ENCODE results near the gene RALGAPB. TPM values are rescaled to one million over a fixed set of nuclear protein-coding genes. Genes with fewer than 3 reads are reported as not detected.

RALGAPB gene
- total RNA-seq, 4 donors from 2014 or later, result 34.4 to 86.7 (median 44.2) TPM

DNA sequence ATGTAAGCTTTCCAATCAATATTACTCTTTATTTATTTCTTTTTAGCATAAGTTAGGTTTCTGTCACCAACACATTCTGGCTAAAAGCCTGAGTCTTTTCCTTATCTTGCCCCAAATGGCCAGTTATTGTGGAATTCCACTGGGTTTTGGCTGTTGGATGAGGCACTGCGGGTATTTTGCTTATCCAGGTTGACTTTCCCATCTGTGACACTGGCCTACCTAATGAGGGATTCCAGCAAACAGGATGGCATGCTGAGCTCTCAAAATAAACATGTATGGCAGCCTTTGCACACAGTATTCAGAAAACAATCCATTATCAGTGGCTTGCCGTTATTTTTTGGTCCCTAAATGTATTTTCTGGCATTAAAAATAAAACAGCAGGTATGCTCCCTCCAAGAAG lies 6.5 kb upstream of the RALGAPB start:
- H3K4me3 ChIP-seq, result no peak overlapping the region
- WGBS, result 73% methylated on average over 2 of the region's 2 CpGs
- H3K36me3 ChIP-seq, result no peaks in the 10 kb centered on the region
- no peaks in the 10 kb centered on the region for H3K4me1 ChIP-seq
- TF ChIP-seq POLR2A (IDR thresholded peaks at IDR 0.05) (no peak), POLR2AphosphoS5 (IDR thresholded peaks at IDR 0.05) (no peak), EP300 (IDR thresholded peaks at IDR 0.05) (no peak), CTCF (IDR thresholded peaks at IDR 0.05) (no peak)
- DNase-seq (ENCODE audit: low spot score in 2 of 2), result no peak
- H3K9me3 ChIP-seq, result no peaks in the 10 kb centered on the region
- H3K27me3 ChIP-seq, result no peaks in the 10 kb centered on the region
- H3K27ac ChIP-seq, result no peak overlapping the region

- H3K4me1 ChIP-seq, result peaks cover 7% of the 10 kb centered on the region
- H3K27me3 ChIP-seq, result no peaks in the 10 kb centered on the region
- DNase-seq (ENCODE audit: low spot score in 2 of 2), result no peak
- no peak overlapping the region for H3K27ac ChIP-seq
- H3K9me3 ChIP-seq, result no peaks in the 10 kb centered on the region
- no peak for TF ChIP-seq POLR2AphosphoS5 (IDR thresholded peaks at IDR 0.05)
- TF ChIP-seq CTCF (IDR thresholded peaks at IDR 0.05), result no peak
- TF ChIP-seq POLR2A (IDR thresholded peaks at IDR 0.05), result no peak
- TF ChIP-seq EP300 (IDR thresholded peaks at IDR 0.05), result no peak
- no peak overlapping the region for H3K4me3 ChIP-seq
- 75% methylated on average over 3 of the region's 3 CpGs for WGBS
- no peaks in the 10 kb centered on the region for H3K36me3 ChIP-seq
Measured at GRCh38 chr20:38466983-38467382, 5.7 kb upstream of the RALGAPB start.

DNA sequence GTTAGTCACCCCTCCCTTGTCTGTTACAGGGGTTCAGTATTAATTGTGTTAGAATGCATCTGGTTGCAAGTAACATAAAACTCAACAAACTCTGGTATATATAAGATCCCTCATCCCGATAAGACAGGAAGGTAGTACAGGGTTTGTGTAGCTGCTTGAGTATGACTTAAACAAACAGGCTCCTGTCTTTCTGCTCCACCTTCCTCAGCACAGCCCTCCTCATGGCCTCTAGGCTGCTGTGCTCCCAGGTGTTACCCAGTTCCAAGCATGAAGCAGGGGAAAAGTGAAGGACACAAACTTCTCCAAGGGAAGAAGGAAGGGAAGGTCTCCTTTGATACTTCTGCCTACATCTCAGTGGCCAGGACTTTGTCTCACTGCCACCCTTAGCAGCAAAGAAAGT lies 1.4 kb upstream of the RALGAPB start:
- H3K36me3 ChIP-seq, result no peaks in the 10 kb centered on the region
- no peak overlapping the region for H3K4me3 ChIP-seq
- no peaks in the 10 kb centered on the region for H3K9me3 ChIP-seq
- no peaks in the 10 kb centered on the region for H3K27me3 ChIP-seq
- WGBS, result 91% methylated on average over 1 of the region's 1 CpG
- TF ChIP-seq EP300 (IDR thresholded peaks at IDR 0.05) (no peak), POLR2AphosphoS5 (IDR thresholded peaks at IDR 0.05) (no peak), CTCF (IDR thresholded peaks at IDR 0.05) (no peak), POLR2A (IDR thresholded peaks at IDR 0.05) (no peak)
- H3K27ac ChIP-seq, result peak overlapping the region; percentile 59
- H3K4me1 ChIP-seq, result peaks cover 26% of the 10 kb centered on the region
- no peak for DNase-seq (ENCODE audit: low spot score in 2 of 2)

DNA sequence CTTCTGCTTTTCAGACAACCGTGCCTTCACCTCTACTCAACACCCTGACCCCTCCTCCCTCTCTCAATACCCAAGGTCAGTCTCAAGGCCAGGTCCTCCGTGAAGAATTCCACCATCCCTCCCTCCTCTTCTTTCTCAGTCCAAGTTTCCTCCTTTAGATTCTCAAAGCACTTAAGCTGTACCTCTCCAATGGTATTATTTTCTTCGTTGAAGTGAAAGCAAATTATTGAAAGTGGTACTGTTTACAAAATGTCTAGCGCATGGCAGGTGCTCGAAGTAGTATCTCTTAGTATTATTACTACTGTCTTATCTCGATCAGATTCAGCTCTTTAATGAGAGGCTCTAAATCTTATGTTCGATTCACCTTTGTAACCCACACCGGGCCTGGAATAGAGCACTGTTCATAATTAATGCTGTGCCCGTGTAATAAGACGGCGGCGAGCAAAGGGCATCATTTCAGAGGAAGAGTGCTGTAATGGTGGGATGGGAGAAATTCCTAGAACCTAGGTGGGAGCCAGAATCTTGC lies 593 bp upstream of the RALGAPB start:
- Histone ChIP-seq H3K27me3 (no peaks in the 10 kb centered on the region), H3K4me3 (peak overlapping the region; percentile 88), H3K4me1 (peaks cover 26% of the 10 kb centered on the region), H3K36me3 (no peaks in the 10 kb centered on the region), H3K9me3 (no peaks in the 10 kb centered on the region), H3K27ac (peak overlapping the region; percentile 59)
- 19% methylated on average over 12 of the region's 12 CpGs for WGBS
- TF ChIP-seq CTCF (IDR thresholded peaks at IDR 0.05), result no peak
- no peak for TF ChIP-seq POLR2A (IDR thresholded peaks at IDR 0.05)
- no peak for TF ChIP-seq POLR2AphosphoS5 (IDR thresholded peaks at IDR 0.05)
- TF ChIP-seq EP300 (IDR thresholded peaks at IDR 0.05), result no peak
- no peak for DNase-seq (ENCODE audit: low spot score in 2 of 2)

GRCh38 chr20:38473367-38473795 lies 738 bp downstream of the RALGAPB start:
- H3K4me1 ChIP-seq, result peaks cover 26% of the 10 kb centered on the region
- peak overlapping the region; percentile 88 for H3K4me3 ChIP-seq
- TF ChIP-seq CTCF (IDR thresholded peaks at IDR 0.05) (no peak), POLR2AphosphoS5 (IDR thresholded peaks at IDR 0.05) (no peak), EP300 (IDR thresholded peaks at IDR 0.05) (no peak), POLR2A (IDR thresholded peaks at IDR 0.05) (no peak)
- peak overlapping the region; percentile 90 for H3K27ac ChIP-seq
- DNase-seq (ENCODE audit: low spot score in 2 of 2), result no peak
- no CpG with 5 or more reads among the region's 10 CpGs for WGBS
- no peaks in the 10 kb centered on the region for H3K36me3 ChIP-seq
- H3K27me3 ChIP-seq, result no peaks in the 10 kb centered on the region
- no peaks in the 10 kb centered on the region for H3K9me3 ChIP-seq

Measured in suprapubic skin (tissue), 4 donors.